HCT116 (cell line): ENCODE results near the gene GRHL3. TPM values are rescaled to one million over a fixed set of nuclear protein-coding genes. Genes with fewer than 3 reads are reported as not detected.

Experiments used
- ATAC-seq: fragments of 200-7000 bp; cut with Tn5 transposase; 2 replicates; pipeline ENCODE4 v1.9.1; 2020; ENCODE audit warnings: mild to moderate bottlenecking, moderate library complexity
- BruUV-seq: library from RNA; stranded (reverse); fragments of 400-500 nt; replicated peaks from 2 replicates; lab custom pipeline; 2021; lab: Mats Ljungman, UMichigan
- CTCF ChIA-PET: fragments of 300-600 bp; sonication (Branson Sonifier 250); formaldehyde crosslinking; loops from one replicate; lab custom pipeline; 2021; ENCODE audit warnings: antibody characterized with exemption; lab: Charles Lee
- POLR2A ChIA-PET: fragments of 300-600, 350-600 bp; sonication (Branson Sonifier 250); formaldehyde crosslinking; loops from one replicate; lab custom pipeline; 2021; ENCODE audit warnings: antibody characterized with exemption; lab: Charles Lee
- RAD21 ChIA-PET, 2 experiments: fragments of 300-600 bp; sonication (Branson Sonifier 250); formaldehyde crosslinking; loops; one replicate each; lab custom pipeline; 2023; ENCODE audit warnings: low total read pairs in 2 of 2; ENCODE audit not compliant: uncharacterized antibody in 2 of 2, unreplicated experiment in 2 of 2, low non-redundant PET in 1 of 2; lab: Charles Lee
- DNase-seq: peaks from one replicate; pipeline ENCODE4 v3.0.0-alpha.2; 2010; ENCODE audit warnings: low read depth, low spot score
- H2AFZ ChIP-seq: fragments of 200-600 bp; shearing (Covaris generic), sonication (generic); 2 replicates; pipeline ENCODE4 v1.6.1; 2017; ENCODE audit warnings: low read depth, mixed run types, mixed read lengths, antibody characterized with exemption, low read length; ENCODE audit not compliant: poor library complexity, severe bottlenecking
- H3K27ac ChIP-seq: 2 replicates; pipeline ENCODE4 v1.5.1; 2012; ENCODE audit warnings: low read depth, low read length
- H3K27me3 ChIP-seq: fragments of 200-600 bp; sonication (generic); 2 replicates; pipeline ENCODE4 v1.6.1; 2016; ENCODE audit warnings: mixed run types, low read length, mixed read lengths; ENCODE audit not compliant: insufficient read depth
- H3K36me3 ChIP-seq, 2 experiments: fragments of 200-500 bp in 1 of 2; fragments of 200-600 bp in 1 of 2; sonication (Bioruptor generic) in 1 of 2; sonication (generic) in 1 of 2; 2 replicates each; pipeline versions ENCODE4 v1.5.1 to v1.6.1; 2014 to 2016; ENCODE audit warnings: low read length in 2 of 2, inconsistent platforms in 1 of 2, mixed read lengths in 1 of 2, mixed run types in 1 of 2; ENCODE audit not compliant: insufficient read depth in 2 of 2, control insufficient read depth in 1 of 2
- H3K4me1 ChIP-seq, 2 experiments: fragments of 200-600 bp in 1 of 2; sonication (generic) in 1 of 2; 2 replicates each; pipeline versions ENCODE4 v1.5.1 to v1.6.1; 2012 to 2017; ENCODE audit warnings: low read length in 2 of 2, inconsistent platforms in 1 of 2, mild to moderate bottlenecking in 1 of 2, mixed read lengths in 1 of 2, mixed run types in 1 of 2, moderate library complexity in 1 of 2; ENCODE audit not compliant: insufficient read depth in 2 of 2, control insufficient read depth in 1 of 2
- H3K4me2 ChIP-seq: fragments of 200-600 bp; sonication (generic); 2 replicates; pipeline ENCODE4 v1.6.1; 2017; ENCODE audit warnings: mixed run types, low read length, mixed read lengths
- H3K4me3 ChIP-seq, 2 experiments: fragments of 200-600 bp in 1 of 2; sonication (generic) in 1 of 2; replicated peaks in 1 of 2; 2 replicates each; pipeline ENCODE4 v1.5.1; 2011 to 2016; ENCODE audit warnings: low read length in 2 of 2, control low read depth in 1 of 2, low read depth in 1 of 2, mild to moderate bottlenecking in 1 of 2, mixed read lengths in 1 of 2, mixed run types in 1 of 2
- H3K79me2 ChIP-seq: fragments of 200-600 bp; sonication (generic); 2 replicates; pipeline ENCODE4 v1.6.1; 2017; ENCODE audit warnings: mild to moderate bottlenecking, mixed run types, low read length, moderate library complexity, mixed read lengths; ENCODE audit not compliant: insufficient read depth
- H3K9ac ChIP-seq: fragments of 200-600 bp; sonication (generic); 2 replicates; pipeline ENCODE4 v1.6.1; 2016; ENCODE audit warnings: low read length, mixed read lengths
- H3K9me2 ChIP-seq: fragments of 200-600 bp; sonication (generic), shearing (Covaris generic); 2 replicates; pipeline ENCODE4 v1.6.1; 2017; ENCODE audit warnings: mixed run types, mild to moderate bottlenecking, moderate library complexity; ENCODE audit not compliant: insufficient read depth
- H3K9me3 ChIP-seq, 2 experiments: fragments of 200-500 bp in 1 of 2; fragments of 200-600 bp in 1 of 2; sonication (Bioruptor generic) in 1 of 2; sonication (generic) in 1 of 2; 2 replicates each; pipeline ENCODE4 v1.6.1; 2014 to 2017; ENCODE audit warnings: low read length in 2 of 2, mixed read lengths in 2 of 2, inconsistent platforms in 1 of 2, low read depth in 1 of 2, mild to moderate bottlenecking in 1 of 2, mixed run types in 1 of 2, moderate library complexity in 1 of 2; ENCODE audit not compliant: control insufficient read depth in 1 of 2, insufficient read depth in 1 of 2
- H4K20me1 ChIP-seq: fragments of 200-600 bp; sonication (generic), shearing (Covaris generic); 2 replicates; pipeline ENCODE4 v1.6.1; 2017; ENCODE audit warnings: mixed run types, mild to moderate bottlenecking, moderate library complexity; ENCODE audit not compliant: insufficient read depth
- ELF1 ChIP-seq: IDR thresholded peaks from 2 replicates; pipeline ENCODE4 v1.6.1; 2012; ENCODE audit warnings: low read depth, borderline replicate concordance
- EZH2phosphoT487 ChIP-seq: fragments of 200-600 bp; IDR thresholded peaks from 2 replicates; pipeline ENCODE4 v1.6.1; 2018; ENCODE audit warnings: antibody characterized with exemption, borderline replicate concordance
- FOSL1 ChIP-seq: IDR thresholded peaks from 2 replicates; pipeline ENCODE4 v1.6.1; 2012; ENCODE audit warnings: low read depth
- JUND ChIP-seq: IDR thresholded peaks from 2 replicates; pipeline ENCODE4 v1.6.1; 2012
- MAX ChIP-seq: IDR thresholded peaks from 2 replicates; pipeline ENCODE4 v1.6.1; 2012
- RAD21 ChIP-seq: IDR thresholded peaks from 2 replicates; pipeline ENCODE4 v1.6.1; 2012; ENCODE audit warnings: low read depth, mild to moderate bottlenecking
- SP1 ChIP-seq: IDR thresholded peaks from 2 replicates; pipeline ENCODE4 v1.6.1; 2012; ENCODE audit warnings: low read depth
- TCF7L2 ChIP-seq: IDR thresholded peaks from 2 replicates; pipeline ENCODE4 v1.7.0; 2011; ENCODE audit warnings: borderline replicate concordance, inconsistent platforms; ENCODE audit not compliant: insufficient read depth, insufficient read length; ENCODE audit errors: extremely low read depth
- intact Hi-C: fragments of 100-400 bp; cut with micrococcal nuclease; formaldehyde crosslinking; loops from 2 replicates; pipeline ENCODE4 v1.10.0; 2022
- total RNA-seq: library from RNA; stranded (reverse); gene quantifications from one replicate; pipeline ENCODE4 v1.2.1, GENCODE V29; 2021; ENCODE audit not compliant: unreplicated experiment
- TF ChIP-seq, protein P1 (sequence below), 3 experiments: fragments of 200-600 bp in 1 of 3; sonication (generic) in 1 of 3; IDR thresholded peaks in 2 of 3; conservative IDR thresholded peaks in 1 of 3; 2 replicates each; pipeline ENCODE4 v1.5.1; 2012 to 2017; ENCODE audit warnings: low read depth in 2 of 3, low read length in 2 of 3, antibody characterized with exemption in 1 of 3, borderline replicate concordance in 1 of 3, control low read depth in 1 of 3, mild to moderate bottlenecking in 1 of 3, mixed read lengths in 1 of 3, mixed run types in 1 of 3, moderate library complexity in 1 of 3; ENCODE audit not compliant: insufficient read depth in 1 of 3

The GRHL3 gene
- total RNA-seq, 1 experiment from 2014 or later: 1.0 TPM

DNA sequence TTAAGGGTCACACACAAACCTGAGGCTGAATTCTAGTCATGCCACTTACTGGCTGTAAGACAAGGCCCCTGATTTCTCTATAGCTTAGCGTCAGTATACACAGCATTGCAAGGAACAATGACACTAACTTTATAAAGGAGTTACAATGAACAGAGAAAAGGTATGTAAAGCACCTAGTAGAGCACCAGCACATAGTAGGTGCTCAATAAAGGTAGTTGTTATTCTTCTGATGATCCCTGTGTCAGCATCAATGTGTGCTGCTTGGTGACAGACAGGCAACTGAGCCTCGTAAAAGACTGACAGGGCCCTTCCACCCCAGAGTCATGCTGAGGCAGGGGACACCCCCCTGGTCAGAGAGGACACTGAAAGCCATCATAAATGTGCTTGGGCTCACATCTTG, 43.2 kb downstream of the GRHL3 start:
- no peaks in the 10 kb centered on the region for H3K79me2 ChIP-seq
- no peaks in the 10 kb centered on the region for H3K36me3 ChIP-seq
- ATAC-seq (no peak), DNase-seq (no peak)
- no TSS peak for BruUV-seq
- H3K9ac ChIP-seq: no peak overlapping the region
- intact Hi-C loops: no loop called here
- H3K27me3 ChIP-seq: no peaks in the 10 kb centered on the region
- POLR2A ChIA-PET: no interaction called here
- H3K27ac ChIP-seq: no peak overlapping the region
- no peaks in the 10 kb centered on the region for H4K20me1 ChIP-seq
- TF ChIP-seq RAD21 (no peak), SP1 (no peak)
- CTCF ChIA-PET: no interaction called here
- no peaks in the 10 kb centered on the region for H3K9me3 ChIP-seq
- H2AFZ ChIP-seq: no peak overlapping the region
- H3K4me3 ChIP-seq: no peak overlapping the region
- H3K4me1 ChIP-seq: peaks cover 44 to 58% of the 10 kb centered on the region in 2 experiments
- H3K9me2 ChIP-seq: no peaks in the 10 kb centered on the region
- peak overlapping the region; percentile 64 for H3K4me2 ChIP-seq
- RAD21 ChIA-PET: no interaction called here

- ChIA-PET POLR2A (no interaction called here), CTCF (no interaction called here), RAD21 (no interaction called here)
- Histone ChIP-seq H3K27me3 (no peaks in the 10 kb centered on the region), H2AFZ (no peak overlapping the region), H4K20me1 (no peaks in the 10 kb centered on the region), H3K4me1 (peaks cover 44 to 63% of the 10 kb centered on the region in 2 experiments), H3K4me3 (0 out of 4 replicates have a peak overlapping the region, but pooled peaks of 1 of the 2 experiments have one; percentile 8), H3K27ac (no peak overlapping the region), H3K36me3 (no peaks in the 10 kb centered on the region), H3K9ac (peak overlapping the region; percentile 10; the same call in 1 of the 2 replicates), H3K9me3 (no peaks in the 10 kb centered on the region), H3K9me2 (no peaks in the 10 kb centered on the region), H3K79me2 (no peaks in the 10 kb centered on the region), H3K4me2 (peak overlapping the region; percentile 64)
- peak; percentile 39 for DNase-seq
- intact Hi-C loops: no loop called here
- TF ChIP-seq MAX (peak; percentile 66), TCF7L2 (peak; percentile 29), SP1 (0 out of 2 replicates have a peak, but pooled peaks have one; percentile 47), ELF1 (no peak), EZH2phosphoT487 (no peak), JUND (peak; percentile 56), FOSL1 (0 out of 2 replicates have a peak, but pooled peaks have one; percentile 33)
- TF ChIP-seq, protein P1, sequence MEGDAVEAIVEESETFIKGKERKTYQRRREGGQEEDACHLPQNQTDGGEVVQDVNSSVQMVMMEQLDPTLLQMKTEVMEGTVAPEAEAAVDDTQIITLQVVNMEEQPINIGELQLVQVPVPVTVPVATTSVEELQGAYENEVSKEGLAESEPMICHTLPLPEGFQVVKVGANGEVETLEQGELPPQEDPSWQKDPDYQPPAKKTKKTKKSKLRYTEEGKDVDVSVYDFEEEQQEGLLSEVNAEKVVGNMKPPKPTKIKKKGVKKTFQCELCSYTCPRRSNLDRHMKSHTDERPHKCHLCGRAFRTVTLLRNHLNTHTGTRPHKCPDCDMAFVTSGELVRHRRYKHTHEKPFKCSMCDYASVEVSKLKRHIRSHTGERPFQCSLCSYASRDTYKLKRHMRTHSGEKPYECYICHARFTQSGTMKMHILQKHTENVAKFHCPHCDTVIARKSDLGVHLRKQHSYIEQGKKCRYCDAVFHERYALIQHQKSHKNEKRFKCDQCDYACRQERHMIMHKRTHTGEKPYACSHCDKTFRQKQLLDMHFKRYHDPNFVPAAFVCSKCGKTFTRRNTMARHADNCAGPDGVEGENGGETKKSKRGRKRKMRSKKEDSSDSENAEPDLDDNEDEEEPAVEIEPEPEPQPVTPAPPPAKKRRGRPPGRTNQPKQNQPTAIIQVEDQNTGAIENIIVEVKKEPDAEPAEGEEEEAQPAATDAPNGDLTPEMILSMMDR (IDR thresholded peaks at IDR 0.05 in 2 of 3, conservative IDR thresholded peaks at IDR 0.05 in 1 of 3; ENCODE audit: borderline replicate concordance in 1 of 3, insufficient read depth in 1 of 3, low read depth in 2 of 3, low read length in 2 of 3): no peak
- no peak; the same call in 1 of the 2 replicates for ATAC-seq
- BruUV-seq: no TSS peak
Measured at GRCh38 chr1:24362982-24363614, 43.9 kb downstream of the GRHL3 start.
